ENCODE results near the gene PPP2R3B.
"Not testable (repeated sequence)": the region's sequence is repeated elsewhere in the genome, so short reads cannot be mapped to it uniquely, and the experiment has no call there.

Gene PPP2R3B

DNA sequence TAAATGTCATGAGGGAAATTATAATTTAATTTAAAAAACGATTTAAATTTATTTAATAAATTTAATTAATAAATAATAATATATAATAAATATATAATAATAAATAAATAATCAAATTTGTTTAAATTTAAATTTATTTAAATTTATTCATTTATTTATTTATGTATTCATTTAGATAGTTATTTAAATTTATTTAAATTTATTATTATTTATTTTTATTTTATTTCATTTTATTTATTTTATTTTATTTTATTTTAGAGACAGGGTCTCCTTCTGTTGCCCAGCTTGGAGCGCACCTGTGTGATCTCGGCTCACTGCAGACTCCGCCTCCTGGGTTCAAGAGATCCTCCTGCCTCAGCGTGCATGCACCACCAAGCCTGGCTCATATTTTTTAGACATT is 18.4 kb upstream of the PPP2R3B start:
- DNase-seq (ENCODE audit: low spot score), result no peak

DNA sequence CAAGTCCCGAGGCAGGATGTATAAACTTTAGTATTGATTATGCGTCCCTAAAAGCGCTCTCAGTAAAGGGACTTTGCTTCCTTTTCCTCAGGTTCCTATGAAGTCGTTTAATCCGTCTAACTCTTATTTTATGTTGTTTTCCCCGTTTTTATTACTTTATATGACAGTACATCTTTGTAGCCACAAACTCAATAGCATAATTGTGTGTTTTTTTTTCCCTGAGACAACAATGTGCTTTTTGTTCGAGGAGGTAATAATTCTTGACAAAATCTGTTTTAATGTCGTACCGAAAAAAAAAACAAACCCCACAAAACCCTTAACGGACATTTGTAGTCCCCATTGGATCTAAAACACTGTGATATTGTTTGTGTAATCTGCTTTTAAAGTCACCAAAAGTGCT is 17.9 kb upstream of the PPP2R3B start:
- DNase-seq (ENCODE audit: low spot score), result no peak

DNA sequence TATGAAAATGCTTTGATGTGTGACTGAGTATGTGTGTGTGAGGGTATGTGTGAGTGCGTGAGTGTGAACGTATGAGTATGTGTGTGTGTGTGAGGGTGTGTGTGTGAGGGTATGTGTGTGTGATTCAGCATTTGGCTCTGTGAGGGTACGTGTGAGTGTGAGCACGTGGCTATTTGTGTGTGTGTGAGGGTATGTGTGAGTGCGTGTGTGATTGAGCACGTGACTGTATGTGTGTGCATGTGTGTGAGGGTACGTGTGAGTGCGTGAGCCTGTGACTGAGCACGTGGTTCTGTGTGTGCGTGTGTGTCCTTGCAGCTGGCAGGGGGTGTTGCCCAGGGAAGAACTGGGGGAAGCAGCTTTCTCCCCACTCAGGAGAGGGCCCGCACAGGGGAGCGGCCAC is 16.1 kb upstream of the PPP2R3B start:
- DNase-seq (ENCODE audit: low spot score), result no peak

DNA sequence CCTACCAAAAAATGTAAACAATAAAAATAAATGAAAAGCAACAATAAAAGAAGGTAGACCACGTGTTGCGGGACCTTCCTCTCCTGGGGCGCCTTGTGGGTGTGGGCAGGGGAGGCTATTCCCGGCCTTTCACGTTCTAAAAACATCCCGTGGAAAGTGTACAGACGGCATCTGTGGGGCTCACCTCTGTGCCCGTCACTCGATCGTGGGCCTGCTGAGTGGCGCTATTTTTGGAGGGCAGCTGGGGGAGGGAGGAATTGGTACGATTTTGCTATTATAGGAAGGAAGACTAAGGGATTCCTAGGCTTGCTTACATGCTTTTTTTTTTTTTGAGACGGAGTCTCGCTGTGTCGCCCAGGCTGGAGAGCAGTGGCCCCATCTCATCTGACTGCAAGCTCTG is 13.6 kb upstream of the PPP2R3B start:
- no peak for DNase-seq (ENCODE audit: low spot score)

DNA sequence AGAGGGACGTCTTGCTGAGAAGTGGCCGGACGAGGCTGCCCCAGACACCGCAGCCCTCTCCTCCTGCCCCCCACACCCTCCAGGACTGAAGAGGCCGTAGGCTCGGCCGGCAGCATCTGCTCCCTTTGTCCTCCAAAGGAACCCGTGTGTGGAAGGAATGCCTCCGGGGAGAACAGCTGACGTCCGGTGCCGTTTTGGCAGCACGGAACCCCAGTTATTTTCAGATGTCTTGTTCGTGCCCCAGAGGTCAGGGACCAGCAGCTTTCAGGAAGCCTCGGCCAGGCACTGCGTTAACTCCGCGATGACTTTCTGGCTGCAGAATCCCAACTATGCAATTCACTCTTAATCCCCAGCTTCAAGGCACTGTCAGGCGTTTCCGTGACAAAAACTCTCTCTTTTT is 10.9 kb upstream of the PPP2R3B start:
- peak; percentile 77 for DNase-seq (ENCODE audit: low spot score)

DNA sequence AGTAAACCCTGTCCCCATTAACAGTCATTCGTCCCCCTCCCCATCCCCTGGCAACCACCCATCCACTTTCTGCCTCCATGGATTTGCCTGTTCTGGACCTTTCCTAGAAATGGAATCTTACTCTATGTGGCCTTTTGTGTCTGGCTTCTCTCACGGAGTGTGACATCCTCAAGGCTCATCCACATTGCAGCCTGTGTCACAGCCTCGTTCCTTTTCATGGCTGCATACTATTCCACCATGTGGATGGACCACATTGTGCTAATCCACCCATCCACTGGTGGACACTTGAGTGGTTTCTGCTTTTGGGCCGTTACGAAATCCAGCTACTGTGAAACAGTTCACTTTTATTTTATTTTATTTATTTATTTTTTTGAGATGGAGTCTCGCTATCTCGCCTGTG is 8.1 kb upstream of the PPP2R3B start:
- no peak for DNase-seq (ENCODE audit: low spot score)

DNA sequence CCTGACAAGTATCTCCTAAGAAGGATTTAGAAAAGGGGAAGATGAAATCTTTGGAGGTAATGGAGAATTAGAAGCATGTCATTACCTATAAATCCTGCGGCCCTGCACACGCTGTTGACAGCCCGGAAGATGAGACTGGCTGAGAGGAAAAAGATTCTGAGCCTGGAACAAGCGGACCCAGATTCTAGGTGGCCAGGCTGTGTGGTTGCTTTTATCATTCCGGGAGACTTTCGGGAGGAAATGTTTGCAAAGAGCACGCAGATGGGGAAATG is 5.8 kb upstream of the PPP2R3B start:
- no peak for DNase-seq (ENCODE audit: low spot score)

DNA sequence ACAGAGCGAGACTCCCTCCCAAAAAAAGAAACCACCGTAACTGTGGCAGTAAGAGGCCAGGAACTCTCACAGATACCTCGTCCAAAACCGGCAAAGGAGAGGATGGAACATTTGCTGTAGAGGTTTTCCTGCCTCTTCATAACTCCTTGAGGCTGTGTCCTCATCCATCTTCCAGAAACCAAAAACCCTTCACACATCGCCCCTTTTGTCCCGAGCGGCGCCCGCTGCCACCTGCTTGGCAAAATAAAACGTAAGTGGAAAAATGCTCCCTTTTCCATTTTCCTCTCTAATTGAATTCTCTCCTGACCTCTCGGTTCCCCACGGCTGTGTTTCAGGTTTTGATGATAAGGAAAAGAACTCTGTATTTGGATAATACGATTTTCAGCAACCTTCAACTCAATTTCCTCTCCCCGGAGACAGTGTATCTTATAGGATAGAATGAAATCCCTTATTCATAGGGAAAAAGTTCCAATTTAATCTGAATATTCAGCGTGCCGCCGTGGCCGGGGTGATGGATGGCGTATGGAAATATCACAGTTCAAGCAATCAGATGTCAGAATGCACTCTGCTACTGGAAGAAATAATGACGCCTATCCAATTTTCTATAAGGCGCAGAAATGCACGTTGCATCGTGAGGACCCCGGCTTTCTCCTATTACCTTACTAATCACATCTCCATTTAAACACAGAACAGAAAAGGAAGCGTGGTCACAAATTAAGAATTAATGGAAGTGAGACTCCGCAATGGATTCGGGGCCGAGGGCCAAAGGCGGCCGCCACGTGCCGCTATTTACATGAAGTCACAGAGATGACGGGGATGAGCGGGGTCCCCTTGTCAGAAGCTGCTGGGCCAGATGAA is 5.2 kb upstream of the PPP2R3B start:
- no peak for DNase-seq (ENCODE audit: low spot score)

DNA sequence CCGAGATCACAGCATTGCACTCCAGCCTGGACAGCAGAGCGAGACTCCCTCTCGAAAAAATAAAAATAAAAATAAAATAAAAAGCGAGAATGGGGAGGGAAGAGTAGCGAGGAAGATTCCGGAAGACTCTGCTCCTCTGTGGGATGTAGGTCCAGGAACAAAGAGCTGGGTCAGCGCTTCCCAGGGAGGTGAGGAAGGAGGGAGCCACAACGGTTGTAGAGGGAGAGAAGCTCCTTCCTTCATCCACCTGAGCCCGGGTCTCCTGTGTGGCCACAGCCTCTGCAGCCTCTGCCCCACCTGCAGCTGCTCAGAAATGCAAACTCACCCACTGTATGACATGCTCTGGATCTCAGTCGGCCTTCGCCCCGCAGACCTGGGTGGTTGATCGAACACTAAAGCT is 3.8 kb upstream of the PPP2R3B start:
- DNase-seq (ENCODE audit: low spot score), result no peak

DNA sequence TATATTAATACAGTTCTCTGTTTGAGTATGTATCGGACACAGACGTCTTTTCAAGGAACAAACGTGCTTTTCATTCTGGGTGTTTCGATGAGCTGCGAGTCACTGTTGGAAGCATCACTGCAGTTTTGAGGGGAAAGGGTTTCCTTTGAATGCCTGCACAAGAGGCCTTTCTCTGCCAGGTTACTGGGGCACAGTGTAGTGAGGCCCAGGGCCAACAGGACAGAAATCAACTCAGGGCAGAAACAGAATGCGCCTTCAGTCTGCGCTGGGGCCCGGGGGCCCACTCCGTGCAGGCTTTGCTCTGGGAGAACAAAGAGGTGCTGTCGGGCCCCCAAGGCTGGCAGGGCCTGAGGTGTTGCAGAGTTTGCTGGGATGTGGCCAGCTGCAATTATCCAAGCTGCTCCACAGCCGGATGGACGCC is 2.3 kb upstream of the PPP2R3B start:
- DNase-seq (ENCODE audit: low spot score), result no peak

DNA sequence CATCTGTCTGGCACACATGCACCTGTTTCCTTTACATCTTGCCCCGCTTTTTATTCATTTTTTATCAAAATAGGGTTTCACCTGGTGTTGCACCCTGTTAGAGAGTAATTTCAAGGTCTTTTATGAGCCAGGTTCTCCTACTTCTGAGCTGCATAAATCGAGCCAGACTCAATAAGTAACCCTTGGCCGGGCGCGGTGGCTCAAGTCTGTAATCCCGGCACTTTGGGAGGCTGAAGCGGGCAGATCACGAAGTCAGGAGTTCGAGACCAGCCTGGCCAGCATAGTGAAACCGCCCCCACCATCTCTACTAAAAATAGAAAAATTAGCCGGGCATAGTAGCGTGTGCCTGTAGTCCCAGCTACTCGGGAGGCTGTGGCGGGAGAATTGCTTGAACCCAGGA is 1.0 kb upstream of the PPP2R3B start:
- no peak for DNase-seq (ENCODE audit: low spot score)

DNA sequence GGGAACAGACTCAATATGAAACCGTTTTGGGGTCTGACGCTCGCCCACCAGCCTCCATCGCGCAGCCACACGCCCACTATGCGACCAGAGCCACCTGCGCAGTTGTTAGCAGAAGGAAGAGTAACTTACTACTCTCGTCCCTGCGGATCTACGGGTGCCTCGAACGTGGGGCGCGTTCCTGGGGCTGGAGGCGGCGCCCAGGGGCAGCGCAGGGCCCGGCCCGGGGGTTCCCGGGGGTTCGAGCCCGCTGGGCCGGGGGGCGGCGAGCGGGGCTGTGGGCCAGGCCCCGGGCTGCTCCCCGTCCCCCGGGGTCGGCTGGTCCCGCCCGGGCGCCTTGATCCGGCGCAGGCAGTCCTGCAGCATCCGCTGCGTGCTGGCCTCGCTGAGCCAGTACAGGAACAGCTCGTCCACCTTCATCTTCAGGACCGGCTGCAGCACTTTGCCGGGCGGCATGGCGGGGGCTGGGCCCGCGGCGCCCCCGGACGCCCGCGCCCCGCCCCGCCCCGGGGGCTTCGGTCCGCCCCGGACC is 404 bp downstream of the PPP2R3B start:
- DNase-seq (ENCODE audit: low spot score), result no peak

DNA sequence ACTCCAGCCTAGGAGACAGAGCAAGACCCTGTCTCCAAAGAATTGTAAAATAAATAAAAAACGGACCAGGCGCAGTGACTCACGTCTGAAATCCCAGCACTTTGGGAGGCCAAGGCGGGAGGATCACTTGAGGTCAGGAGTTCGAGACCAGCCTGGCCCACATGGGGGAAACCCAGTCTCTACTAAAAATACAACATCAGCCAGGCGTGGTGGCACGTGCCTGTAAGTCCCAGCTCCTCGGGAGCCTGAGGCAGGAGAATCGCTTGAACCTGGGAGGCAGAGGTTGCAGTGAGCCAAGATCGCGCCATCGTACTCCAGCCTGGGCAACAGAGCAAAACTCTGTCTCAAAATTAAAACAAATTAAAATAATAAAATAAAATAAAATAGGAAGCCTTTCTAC is 971 bp downstream of the PPP2R3B start:
- not testable (repeated sequence) for DNase-seq (ENCODE audit: low spot score)

DNA sequence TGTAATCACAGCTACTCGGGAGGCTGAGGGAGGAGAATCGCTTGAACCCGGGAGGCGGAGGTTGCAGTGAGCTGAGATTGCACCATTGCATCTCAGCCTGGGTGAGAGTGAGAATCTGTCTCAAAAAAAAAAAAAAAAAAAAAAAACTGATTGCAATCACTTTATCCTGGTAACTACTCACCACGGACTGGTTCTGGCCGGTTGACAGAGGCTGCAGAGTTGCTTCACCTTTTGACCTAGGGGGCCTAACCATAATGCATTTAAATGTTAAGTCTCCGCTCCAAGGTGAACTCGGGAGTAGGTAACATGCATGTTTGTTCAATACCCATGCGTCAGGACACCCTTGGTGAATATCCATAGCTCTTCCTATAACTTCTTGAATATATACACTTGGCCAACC is 1.8 kb downstream of the PPP2R3B start:
- no peak for DNase-seq (ENCODE audit: low spot score)

DNA sequence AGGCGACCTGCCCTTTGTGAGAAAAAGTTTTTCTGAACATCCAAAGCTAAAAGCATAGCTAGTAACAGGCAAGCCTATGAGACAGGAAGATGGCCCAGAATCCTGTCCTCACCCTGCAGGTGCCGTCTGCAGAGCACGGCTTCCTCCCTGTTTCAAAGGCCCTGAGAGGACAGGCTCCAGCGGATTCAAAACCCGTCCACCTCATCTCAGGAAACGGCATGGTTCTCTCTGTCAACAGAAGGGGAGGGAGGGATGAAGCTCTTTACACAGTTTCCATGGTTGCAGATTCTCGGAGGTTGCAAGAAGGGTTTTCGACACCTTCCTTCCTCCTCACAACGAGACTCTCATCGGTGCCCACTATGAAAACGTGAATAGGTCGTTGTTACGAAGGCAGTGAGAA is 8.3 kb downstream of the PPP2R3B start:
- DNase-seq (ENCODE audit: low spot score), result no peak

DNA sequence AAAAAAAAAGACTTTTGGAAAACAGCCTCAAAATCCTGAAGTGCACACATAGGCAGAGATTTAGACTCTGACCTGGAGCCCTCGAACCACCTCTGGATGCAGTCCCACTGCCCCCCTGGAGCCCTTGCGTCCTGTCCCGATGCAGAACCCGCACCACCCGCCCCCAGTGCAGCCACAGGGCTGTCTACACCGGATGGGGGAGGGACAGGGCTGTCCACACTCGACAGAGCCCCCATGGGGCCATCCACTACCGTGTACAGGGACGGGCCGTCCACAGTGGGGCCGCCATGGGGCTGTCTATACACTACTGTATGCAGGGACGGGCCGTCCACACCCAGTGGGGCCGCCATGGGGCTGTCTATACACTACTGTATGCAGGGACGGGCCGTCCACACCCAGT is 10.5 kb downstream of the PPP2R3B start:
- DNase-seq (ENCODE audit: low spot score), result not testable (repeated sequence)

DNA sequence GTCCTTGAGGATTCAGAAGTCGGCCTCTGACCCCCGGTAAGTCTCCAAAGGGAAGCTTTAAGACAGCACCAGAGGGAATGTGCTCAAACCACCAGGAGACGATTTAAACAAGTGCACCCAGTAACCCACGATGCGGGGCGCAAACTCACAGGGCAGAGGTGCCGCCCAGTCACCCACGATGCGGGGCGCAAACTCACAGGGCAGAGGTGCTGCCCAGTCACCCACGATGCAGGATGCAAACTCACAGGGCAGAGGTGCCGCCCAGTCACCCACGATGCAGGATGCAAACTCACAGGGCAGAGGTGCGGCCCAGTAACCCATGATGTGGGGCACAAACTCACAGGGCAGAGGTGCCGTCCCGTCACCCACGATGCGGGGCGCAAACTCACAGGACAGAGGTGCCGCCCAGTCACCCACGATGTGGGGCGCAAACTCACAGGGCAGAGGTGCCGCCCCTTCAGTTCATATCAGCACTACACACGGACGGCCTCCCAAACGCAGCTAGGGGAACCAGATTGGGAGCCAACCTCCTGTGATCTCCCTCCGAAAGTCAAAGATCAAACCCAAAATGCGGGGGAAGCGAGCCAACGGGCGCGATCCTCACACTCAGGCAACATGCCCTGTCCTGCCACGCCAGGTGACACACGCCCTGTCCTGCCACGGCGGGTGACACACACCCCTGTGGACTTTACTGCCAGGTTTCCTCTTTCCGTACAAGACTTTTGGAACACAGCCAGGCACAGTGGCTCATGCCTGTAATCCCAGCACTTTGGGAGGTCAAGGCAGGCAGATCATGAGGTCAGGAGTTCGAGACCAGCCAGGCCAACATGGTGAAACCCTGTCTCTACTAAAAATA is 11.3 kb downstream of the PPP2R3B start:
- no peak for DNase-seq (ENCODE audit: low spot score)

DNA sequence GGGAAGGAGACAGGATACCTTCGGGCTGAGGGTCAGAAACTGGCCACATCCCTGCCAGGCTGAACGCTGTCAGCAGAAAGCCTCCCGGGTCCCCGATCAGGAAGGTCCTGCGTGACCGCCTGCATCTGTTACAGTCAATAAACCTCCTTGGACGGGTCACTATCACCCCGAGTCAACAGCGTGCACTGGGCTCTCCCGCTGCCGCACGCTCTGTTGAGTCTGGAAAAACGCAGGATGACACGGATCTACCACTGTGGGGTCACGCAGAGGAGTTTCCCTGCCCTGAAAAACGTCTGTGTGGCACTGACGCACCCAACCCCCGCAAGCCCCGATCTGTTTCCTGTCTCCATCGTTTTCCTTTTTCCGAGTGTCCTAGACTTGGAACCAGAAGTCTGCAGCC is 12.1 kb downstream of the PPP2R3B start:
- peak; percentile 56 for DNase-seq (ENCODE audit: low spot score)

DNA sequence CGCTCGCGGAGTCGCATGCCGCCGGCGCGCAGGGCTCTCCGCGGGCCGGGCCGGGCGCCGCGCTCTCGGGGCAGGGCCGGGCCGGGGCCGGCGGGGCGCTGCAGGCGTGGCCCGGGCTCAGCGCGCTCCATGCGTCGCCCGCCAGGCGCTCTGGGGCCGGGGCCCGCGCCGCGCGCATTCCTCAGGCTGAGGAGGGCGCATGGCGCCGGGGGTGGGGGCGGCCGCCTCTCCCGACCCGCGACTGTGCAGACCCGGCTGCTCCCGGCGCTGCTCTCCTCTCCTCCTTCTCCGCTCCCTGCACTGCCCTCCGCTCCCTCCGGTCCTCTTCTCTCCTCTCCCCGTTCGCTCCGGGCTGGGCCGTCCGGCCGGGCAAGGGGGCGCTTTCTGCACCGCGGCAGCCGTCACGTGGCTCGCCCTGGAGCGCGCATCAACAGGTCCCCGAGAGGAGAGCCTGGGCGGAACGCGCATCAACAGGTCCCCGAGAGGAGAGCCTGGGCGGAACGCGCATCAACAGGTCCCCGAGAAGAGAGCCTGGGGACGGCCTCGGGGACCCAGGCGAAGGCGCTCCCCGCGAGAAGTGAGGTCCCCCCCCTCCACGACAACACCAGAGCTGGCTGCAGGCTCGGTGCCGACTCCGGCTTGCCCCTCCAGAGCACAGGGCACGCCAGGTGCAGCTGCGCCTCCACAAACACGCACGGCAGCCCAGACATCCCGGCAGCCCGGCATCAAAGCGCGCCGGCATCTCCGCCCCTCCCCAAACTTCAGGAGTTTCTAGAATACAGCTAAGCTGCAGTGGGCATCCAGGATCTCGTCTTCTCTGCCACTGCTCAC is 12.9 kb downstream of the PPP2R3B start:
- DNase-seq (ENCODE audit: low spot score), result peak; percentile 34

DNA sequence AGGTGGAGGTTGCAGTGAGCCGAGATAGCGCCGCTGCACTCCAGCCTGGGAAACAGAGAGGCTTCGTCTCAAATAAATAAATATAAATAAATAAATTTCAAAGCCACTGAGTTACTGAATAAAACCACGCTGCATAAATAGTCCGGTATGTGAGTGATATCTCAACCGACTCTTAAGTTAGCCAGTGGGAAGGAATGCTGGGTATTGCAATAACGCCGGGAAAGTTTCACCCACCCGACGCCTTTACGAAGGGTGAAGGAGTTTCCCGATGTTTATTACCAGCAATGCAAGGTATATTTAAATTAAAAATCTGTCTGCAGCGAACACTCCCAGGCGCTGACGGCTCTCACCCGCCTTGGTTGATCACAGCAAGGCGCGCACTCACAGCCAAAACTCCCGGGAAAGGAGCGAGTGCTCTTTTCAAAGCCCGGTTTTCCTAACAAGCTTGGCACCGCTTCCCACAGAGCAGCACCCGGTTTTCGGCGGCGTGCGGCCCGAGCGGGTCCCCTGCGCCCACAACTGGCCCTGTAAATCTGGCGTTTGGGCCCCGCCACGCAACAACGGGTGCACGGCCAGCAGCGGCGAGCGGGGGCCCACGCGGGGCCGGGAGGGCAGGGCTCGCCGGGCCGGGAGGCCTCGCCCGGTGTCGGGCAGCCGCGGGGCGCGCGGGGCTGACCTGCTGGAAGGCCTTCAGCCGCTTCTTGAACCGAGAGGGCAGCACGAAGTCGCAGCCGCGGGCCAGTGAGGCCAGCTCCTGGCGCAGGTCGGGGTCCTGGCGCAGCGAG is 13.7 kb downstream of the PPP2R3B start:
- peak; percentile 28 for DNase-seq (ENCODE audit: low spot score)

DNA sequence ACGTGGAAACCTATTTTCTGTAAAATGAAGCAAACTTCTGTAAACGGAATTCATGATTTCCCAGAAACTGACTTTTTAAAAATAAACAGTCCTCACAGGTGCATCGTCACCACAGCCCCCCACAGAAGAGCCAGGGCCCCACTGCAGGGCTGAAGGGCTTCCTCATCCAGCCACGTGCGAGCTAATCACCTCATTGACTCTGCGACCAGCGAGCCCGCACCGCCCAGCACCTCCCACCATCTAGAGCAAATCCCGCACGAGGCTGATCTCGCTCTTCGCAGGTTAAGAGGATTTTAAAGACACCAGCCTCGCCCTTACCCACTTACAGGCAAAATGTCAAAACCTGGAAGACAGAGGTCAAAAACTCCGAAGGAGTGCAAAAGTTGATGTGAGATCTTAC is 14.8 kb downstream of the PPP2R3B start:
- DNase-seq (ENCODE audit: low spot score), result no peak
